ENCODE results near the gene FCSK. TPM values are rescaled to one million over a fixed set of nuclear protein-coding genes. Genes with fewer than 3 reads are reported as not detected.
A peak's percentile ranks its signal among the peaks of the same experiment; 100 is the strongest.

FCSK gene
- total and polyA plus RNA-seq, 10 of the 15 experiments (the other 5 are each of a cell fraction or from before 2014, with no cell fraction given), result 0.60 to 17.6 (median 7.4) TPM

- no peak; the same call in 1 of the 2 replicates for TF ChIP-seq ZBED1 (IDR thresholded peaks at IDR 0.05; ENCODE audit: borderline replicate concordance)
- peak; percentile 28; the same call in 1 of the 2 replicates for TF ChIP-seq DPF2 (IDR thresholded peaks at IDR 0.05)
- TF ChIP-seq ZNF24 (IDR thresholded peaks at IDR 0.05), result no peak
- TF ChIP-seq GATAD2B (conservative IDR thresholded peaks at IDR 0.05; ENCODE audit: low read depth), result 0 out of 2 replicates have a peak, but pooled peaks have one; percentile 16
- TF ChIP-seq WRNIP1 (IDR thresholded peaks at IDR 0.05; ENCODE audit: borderline replicate concordance, low read depth, low read length), result 0 out of 2 replicates have a peak, but pooled peaks have one; percentile 81
- no peak for TF ChIP-seq PBX3 (IDR thresholded peaks at IDR 0.05; ENCODE audit: insufficient replicate concordance, low read depth, low read length)
- TF ChIP-seq ZBTB40 (IDR thresholded peaks at IDR 0.05; ENCODE audit: borderline replicate concordance), result peak; percentile 68; the same call in 1 of the 2 replicates
- no peak for TF ChIP-seq RAD51 (IDR thresholded peaks at IDR 0.05)
- no peak for TF ChIP-seq BMI1 (IDR thresholded peaks at IDR 0.05; ENCODE audit: borderline replicate concordance)
- no peak for TF ChIP-seq ZBTB33 (IDR thresholded peaks at IDR 0.05)
- TF ChIP-seq USF2 (IDR thresholded peaks at IDR 0.05; ENCODE audit: borderline replicate concordance, low read depth, low read length), result no peak
- no peak for TF ChIP-seq EZH2 (IDR thresholded peaks at IDR 0.05; ENCODE audit: borderline replicate concordance, control insufficient read depth, low read depth, low read length)
- TF ChIP-seq GABPA (IDR thresholded peaks at IDR 0.05; ENCODE audit: low read depth), result peak; percentile 75; the same call in 1 of the 2 replicates
- no peak for TF ChIP-seq NR2C1 (IDR thresholded peaks at IDR 0.05)
- TF ChIP-seq PAX5 (IDR thresholded peaks at IDR 0.05; ENCODE audit: borderline replicate concordance, low read depth, low read length), result no peak
- TF ChIP-seq SMARCA5 (IDR thresholded peaks at IDR 0.05), result peak; percentile 85
- TF ChIP-seq HCFC1 (IDR thresholded peaks at IDR 0.05; ENCODE audit: low read length), result peak; percentile 22; the same call in 1 of the 2 replicates
- TF ChIP-seq ZNF622 (IDR thresholded peaks at IDR 0.05), result no peak
- TF ChIP-seq CREB1 (IDR thresholded peaks at IDR 0.05; ENCODE audit: low read depth), result 0 out of 2 replicates have a peak, but pooled peaks have one; percentile 29
- no peak; the same call in 1 of the 2 replicates for TF ChIP-seq KAT2A (conservative IDR thresholded peaks at IDR 0.05; ENCODE audit: control insufficient read depth, low read depth, low read length)
- TF ChIP-seq NRF1 (conservative IDR thresholded peaks at IDR 0.05; ENCODE audit: low read depth, low read length), result no peak
Measured at GRCh38 chr16:70523743-70524398, 69.5 kb downstream of the FCSK start, which contains the start of gene SF3B3 (continued).
